Cardiac septum (tissue), 1 donor: ENCODE results near the gene PDZD7. TPM values are rescaled to one million over a fixed set of nuclear protein-coding genes. Genes with fewer than 3 reads are reported as not detected.

Experiments
- DNase-seq: peaks from one replicate; pipeline ENCODE4 v3.0.0-alpha.2; 2020; ENCODE audit warnings: low spot score
- intact Hi-C: fragments of 100-400 bp; cut with DNase I; formaldehyde crosslinking; loops from one replicate; pipeline ENCODE4 v1.14.0; 2022
- total RNA-seq: library from RNA; stranded (reverse); fragmentation: NEBNext Ultra II Directional; extraction: Animal tissue kit (Norgen Biotek cat#: 25700); gene quantifications from one replicate; pipeline ENCODE4 v1.2.1, GENCODE V29; 2021
- donor health status: DM: no; HTN: no; CAD: no.

PDZD7 gene
- total RNA-seq, 1 donor from 2014 or later, result 0.40 TPM

- intact Hi-C loops, result loop anchor here (5.0 kb wide), 1 partner anchor 65 kb away; the partner anchor contains the start of gene KAZALD1
- DNase-seq, result no peak
These were observed 34.1 kb downstream of the PDZD7 start for GRCh38 chr10:100996678-100997359.

GRCh38 chr10:100995181-100995580 lies 35.7 kb downstream of the PDZD7 start:
- no peak for DNase-seq
- intact Hi-C loops, result loop anchor here (1.0 to 5.0 kb wide), 2 partner anchors 19 to 67 kb away; partner anchors contain the start of gene KAZALD1

- no peak for DNase-seq
- intact Hi-C loops, result no loop called here
These were observed 36.8 kb downstream of the PDZD7 start for GRCh38 chr10:100993986-100994708.

- no peak for DNase-seq
- intact Hi-C loops, result loop anchor here (5.0 kb wide), 1 partner anchor 77 kb away; the partner anchor contains the start of gene SLF2
These were observed 41.8 kb downstream of the PDZD7 start for GRCh38 chr10:100989088-100989487.

GRCh38 chr10:100988166-100988565 lies 42.8 kb downstream of the PDZD7 start:
- intact Hi-C loops, result loop anchor here (5.0 kb wide), 1 partner anchor 76 kb away; the partner anchor contains the start of gene SLF2
- no peak for DNase-seq

GRCh38 chr10:100987685-100988049 lies 43.3 kb downstream of the PDZD7 start:
- intact Hi-C loops, result loop anchor here (5.0 kb wide), 1 partner anchor 75 kb away; the partner anchor contains the start of gene SLF2
- DNase-seq, result no peak

GRCh38 chr10:100986952-100987684 lies 43.8 kb downstream of the PDZD7 start, which contains the start of the genes MRPL43 and TWNK:
TSS of gene MRPL43 (minus strand) at chr10:100987497. CDS start at chr10:100987443, 54 bp downstream.
TSS of gene TWNK (plus strand) at chr10:100987543. CDS start at chr10:100988211, 668 bp downstream.
- intact Hi-C loops, result loop anchor here (5.0 kb wide), 1 partner anchor 75 kb away; the partner anchor contains the start of gene SLF2
- peak; percentile 94 for DNase-seq

GRCh38 chr10:100986623-100986951 lies 44.3 kb downstream of the PDZD7 start:
- DNase-seq, result no peak
- intact Hi-C loops, result loop anchor here (5.0 kb wide), 1 partner anchor 74 kb away; the partner anchor contains the start of gene SLF2

- peak; percentile 31 for DNase-seq
- intact Hi-C loops, result loop anchor here (5.0 kb wide), 1 partner anchor 73 kb away; the partner anchor contains the start of gene SLF2
These were observed 45.6 kb downstream of the PDZD7 start for GRCh38 chr10:100985336-100985735.

- DNase-seq, result peak; percentile 55
- intact Hi-C loops, result loop anchor here (5.0 kb wide), 1 partner anchor 72 kb away; the partner anchor contains the start of gene SLF2
These were observed 46.2 kb downstream of the PDZD7 start for GRCh38 chr10:100984672-100985177.

- peak; percentile 63 for DNase-seq
- intact Hi-C loops, result no loop called here
These were observed 46.9 kb downstream of the PDZD7 start for GRCh38 chr10:100983868-100984671.

- peak; percentile 74 for DNase-seq
- intact Hi-C loops, result no loop called here
These were observed 47.8 kb downstream of the PDZD7 start for GRCh38 chr10:100982916-100983830.

- peak; percentile 3 for DNase-seq
- intact Hi-C loops, result no loop called here
These were observed 49.7 kb downstream of the PDZD7 start for GRCh38 chr10:100981178-100981772.

GRCh38 chr10:100980711-100981110 lies 50.2 kb downstream of the PDZD7 start:
- peak; percentile 51 for DNase-seq

GRCh38 chr10:100980311-100980710 lies 50.6 kb downstream of the PDZD7 start:
- intact Hi-C loops, result no loop called here
- DNase-seq, result peak; percentile 54

More at GRCh38 chr10:100980711-100981110, 50.2 kb downstream of the PDZD7 start:
- intact Hi-C loops, result no loop called here

- DNase-seq, result peak; percentile 64
- intact Hi-C loops, result no loop called here
These were observed 51.1 kb downstream of the PDZD7 start for GRCh38 chr10:100979791-100980272.

GRCh38 chr10:100978901-100979195 lies 52.1 kb downstream of the PDZD7 start:
- intact Hi-C loops, result no loop called here
- DNase-seq, result no peak
